HG02981 (cell line): ENCODE measurements around the gene ANKRD45.
A peak's percentile ranks its signal among the peaks of the same experiment; 100 is the strongest.
"Not testable (repeated sequence)": the region's sequence is repeated elsewhere in the genome, so short reads cannot be mapped to it uniquely, and the experiment has no call there.

Source experiments
- ATAC-seq: cut with Tn5 transposase; IDR thresholded peaks from one replicate; pipeline ENCODE4 v1.9.1; 2021; ENCODE audit warnings: mild to moderate bottlenecking, moderate library complexity; ENCODE audit not compliant: unreplicated experiment

Gene ANKRD45

DNA sequence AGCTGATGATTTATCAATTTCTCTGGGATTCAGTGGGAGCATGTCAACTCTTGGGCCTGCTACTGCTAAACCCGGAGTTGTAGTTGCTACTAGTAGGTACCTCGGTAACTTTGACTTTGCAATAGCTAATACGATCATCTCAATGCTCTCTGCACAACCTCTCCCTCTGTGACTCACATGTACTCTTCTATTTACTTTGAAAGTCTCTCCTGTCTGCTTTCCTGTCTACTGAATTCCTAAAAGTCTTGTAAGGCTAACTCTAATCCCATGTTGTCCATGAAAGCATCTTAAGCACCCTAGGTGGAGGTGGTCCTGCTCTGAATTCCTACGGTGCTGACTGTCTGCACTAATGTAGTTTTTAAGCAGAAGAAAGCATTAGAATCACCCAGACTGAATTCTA is 96.1 kb downstream of the ANKRD45 start:
- ATAC-seq = no peak

DNA sequence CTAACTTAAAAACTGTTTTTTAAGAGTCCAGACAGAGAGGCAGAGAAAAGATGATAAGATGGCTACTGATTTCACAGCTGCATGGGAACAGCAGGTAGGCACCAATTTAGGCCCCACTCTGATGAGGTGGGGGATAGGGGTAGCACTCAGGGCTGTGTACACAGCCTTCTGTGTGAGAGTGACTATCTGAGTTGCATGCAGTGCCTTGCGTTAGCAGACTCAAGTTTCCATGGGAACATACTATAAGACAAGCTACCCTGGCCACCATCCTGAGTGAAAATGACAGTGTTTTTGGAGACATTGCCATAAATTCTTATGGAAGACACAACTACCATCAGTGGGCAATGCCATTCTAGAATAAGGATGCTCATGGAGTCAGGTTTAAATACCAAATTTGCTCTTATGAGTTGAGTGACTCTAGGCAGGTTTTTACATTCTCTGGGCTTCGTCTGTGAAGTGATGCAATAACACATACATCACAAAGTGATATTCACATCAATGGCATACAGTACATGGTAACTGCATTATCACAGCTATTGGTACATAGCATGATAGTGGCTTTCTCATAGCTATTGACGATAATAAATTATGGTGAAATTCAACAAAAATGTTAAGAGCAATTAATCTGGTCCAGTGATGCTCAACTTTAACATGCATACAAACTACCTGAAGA is 97.3 kb downstream of the ANKRD45 start:
- ATAC-seq = no peak

DNA sequence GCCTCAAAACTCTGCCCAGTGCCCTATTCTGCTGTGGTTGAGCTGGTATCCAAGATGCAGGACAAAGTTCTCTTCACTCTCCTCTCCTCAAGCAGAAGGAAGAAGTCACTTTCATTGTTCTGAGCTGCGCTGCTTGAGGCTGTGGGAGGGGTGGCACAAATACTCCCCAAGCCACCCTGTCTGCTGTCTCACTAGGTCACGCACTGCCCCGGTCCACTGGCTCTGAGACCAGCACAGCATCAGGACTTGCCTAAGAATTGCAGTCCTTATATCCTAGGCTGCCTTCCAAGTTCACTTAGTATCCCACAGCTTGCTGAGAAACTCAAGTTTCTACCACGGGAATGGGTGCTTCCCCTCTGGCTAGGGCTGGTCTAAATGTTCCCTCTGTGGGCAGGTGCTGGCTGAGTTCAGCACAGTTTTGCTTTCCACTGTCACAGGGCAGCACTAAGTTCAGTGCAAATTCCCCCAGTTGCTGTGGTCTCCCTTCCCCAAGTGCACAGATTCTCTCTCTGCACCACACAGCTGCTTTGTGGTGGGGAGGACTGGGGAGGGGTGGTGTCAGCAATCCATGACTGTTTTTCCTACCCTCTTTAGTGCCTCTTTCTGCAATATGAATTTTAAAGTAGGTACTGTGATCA is 99.2 kb downstream of the ANKRD45 start:
- ATAC-seq = peak; percentile 60

GRCh38 chr1:173568483-173568882 is 101.2 kb downstream of the ANKRD45 start:
- no peak for ATAC-seq

DNA sequence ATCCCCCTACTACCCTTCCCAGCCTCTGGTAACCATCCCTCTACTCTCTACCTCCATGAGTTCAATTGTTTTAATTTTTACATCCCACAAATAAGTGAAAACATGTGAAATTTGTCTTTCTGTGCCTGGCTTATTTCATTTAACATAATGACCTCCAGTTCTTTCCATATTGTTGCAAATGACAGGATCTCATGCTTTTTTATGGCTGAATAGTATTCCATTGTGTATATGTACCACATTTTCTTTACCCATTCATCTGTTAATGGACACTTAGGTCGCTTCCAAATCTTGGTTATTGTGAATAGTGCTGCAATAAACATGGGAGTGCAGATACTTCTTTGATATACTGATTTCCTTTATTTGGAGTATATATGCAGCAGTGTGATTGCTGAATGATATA is 105.8 kb downstream of the ANKRD45 start:
- ATAC-seq = not testable (repeated sequence)

DNA sequence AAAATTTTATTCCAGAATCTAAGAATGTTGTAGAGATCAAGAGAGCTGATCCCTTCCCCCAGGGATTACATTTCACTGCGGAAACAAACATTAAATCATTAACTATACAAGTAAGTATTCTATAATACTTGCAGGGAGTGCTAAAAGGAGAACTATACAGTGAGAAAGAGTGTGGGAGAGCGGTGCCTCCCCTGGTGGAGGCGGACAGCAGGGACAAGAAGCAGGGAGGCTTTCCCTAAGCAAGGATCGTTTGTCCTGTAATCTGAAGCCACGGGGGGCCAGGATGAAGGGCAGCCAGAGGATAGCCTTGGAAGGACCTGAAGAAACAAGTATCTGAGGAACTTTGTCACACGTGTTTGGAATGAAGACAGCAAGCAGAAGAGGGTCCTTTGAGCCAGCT is 106.8 kb downstream of the ANKRD45 start:
- no peak for ATAC-seq

DNA sequence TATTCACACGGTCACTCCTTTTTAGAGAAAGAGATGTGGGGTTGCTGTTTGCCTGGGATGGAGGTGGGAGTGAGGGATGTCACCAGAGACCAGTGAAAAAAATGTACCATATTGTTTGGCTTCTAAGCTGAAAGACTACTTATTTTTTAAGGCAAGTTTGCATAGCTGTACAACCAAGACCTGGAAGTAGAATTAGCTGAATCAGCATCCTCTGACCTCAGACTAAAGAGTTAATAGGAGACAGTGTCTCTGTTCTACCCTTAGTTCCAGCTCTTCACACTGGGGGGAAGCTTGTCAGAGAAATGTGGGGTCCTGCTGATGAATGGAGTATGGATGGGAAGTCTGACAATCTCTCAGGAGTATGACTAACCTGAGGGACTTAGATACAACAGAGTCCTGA is 108.4 kb downstream of the ANKRD45 start:
- no peak for ATAC-seq

DNA sequence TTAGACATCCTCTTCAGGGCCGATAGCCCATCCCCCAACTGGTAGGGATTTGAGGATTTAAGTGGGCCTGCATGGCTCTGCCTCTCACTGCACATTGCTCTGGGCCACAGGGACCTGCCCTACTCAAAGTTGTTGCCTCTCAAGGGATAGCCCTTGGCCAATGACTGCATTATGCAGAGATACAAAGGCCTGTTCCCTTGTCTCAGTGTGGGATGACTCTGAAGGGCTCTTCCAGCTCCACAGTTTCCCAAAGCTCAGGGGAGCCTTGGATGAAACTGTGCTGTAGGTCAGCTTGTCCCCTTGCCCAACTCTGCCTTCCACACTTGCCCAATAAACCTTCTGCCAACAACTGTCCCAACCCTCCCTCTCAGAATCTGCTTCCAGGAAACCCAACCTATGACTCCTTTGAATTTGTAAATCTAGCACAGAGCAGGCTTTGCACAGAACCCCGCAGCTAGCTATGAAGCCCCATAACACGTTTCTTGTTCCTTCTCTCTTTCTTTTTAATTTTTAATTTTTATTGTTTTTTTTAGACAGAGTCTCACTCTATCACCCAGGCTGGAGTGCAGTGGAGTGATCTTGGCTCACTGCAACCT is 109.3 kb downstream of the ANKRD45 start:
- ATAC-seq = no peak
